Hematopoietic multipotent progenitor cell treated with erythropoietin and hydrocortisone succinate and interleukin-3 and kit ligand, for 17 days (in vitro differentiated cells): Measurements from ENCODE around the gene ZNF284.

Source experiments
- DNase-seq: peaks from one replicate; pipeline ENCODE4 v3.0.0-alpha.2; 2015; ENCODE audit warnings: low spot score

Gene ZNF284

GRCh38 chr19:44071824-44072542, at the start of gene ZNF284:
Gene ZNF284 (plus strand): TSS chr19:44072159. CDS start chr19:44076390, 4,231 bp downstream.
- peak; percentile 70 for DNase-seq

- no peak for DNase-seq
These were observed 47.1 kb upstream of the ZNF284 start for GRCh38 chr19:44024900-44025216.

DNA sequence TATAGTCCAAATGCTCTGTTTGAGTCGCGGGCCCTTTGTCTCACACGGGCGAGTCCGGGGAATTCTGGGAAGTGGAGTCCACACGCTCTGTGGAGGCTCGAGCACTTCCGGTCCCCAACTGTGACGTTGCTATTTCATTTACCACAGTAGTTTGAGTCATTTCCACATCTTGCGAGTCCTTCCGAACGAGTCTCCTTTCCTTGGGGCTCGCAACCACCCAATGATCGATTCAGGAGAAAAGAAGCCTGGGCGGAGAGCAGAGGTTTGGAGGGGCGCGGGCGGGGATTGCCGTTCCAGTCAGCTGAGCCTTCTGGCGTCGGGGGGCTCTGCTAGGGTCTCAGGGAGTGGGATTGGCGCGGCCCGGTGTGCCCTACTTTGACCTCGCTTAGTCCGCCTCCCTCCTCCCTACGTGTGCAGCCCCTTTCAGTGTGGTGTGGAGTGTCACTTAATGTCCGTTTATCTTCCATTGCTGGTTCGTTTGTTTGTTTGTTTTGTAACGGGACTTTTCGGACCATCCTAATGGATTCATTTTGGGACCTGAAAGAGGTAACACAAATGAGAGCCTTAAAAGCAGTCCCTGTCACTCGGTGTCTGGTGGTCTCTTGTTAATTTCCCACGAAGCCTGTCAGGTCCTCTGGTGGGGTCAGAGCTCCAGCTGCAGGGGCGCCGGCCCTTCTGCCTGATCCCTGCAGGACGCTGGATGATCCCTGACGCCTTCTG, 46.6 kb upstream of the ZNF284 start, which contains the start of gene ZNF222:
TSS of gene ZNF222 (plus strand) at position 163 of the 720 bp plus-strand sequence. CDS start at position 221, 58 bp downstream.
- DNase-seq = peak; percentile 39

DNA sequence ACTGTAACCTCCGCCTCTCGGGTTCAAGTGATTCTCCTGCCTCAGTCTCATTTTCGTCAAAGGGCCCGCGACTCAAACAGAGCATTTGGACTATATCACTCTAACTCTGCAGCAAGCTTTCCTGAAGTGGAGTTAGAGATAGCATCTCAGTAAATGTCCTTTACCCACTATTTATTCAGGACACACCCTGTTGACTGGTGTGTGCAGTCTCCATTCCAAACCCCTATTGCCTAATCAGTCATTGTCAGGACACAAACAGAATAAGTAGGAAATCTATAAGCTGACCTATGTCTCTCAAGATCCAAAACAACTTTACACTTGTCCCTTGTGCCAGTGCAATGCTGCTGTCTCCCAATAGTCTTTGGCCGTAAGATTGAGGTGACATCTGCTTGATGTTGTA, 45.3 kb upstream of the ZNF284 start:
- no peak for DNase-seq

DNA sequence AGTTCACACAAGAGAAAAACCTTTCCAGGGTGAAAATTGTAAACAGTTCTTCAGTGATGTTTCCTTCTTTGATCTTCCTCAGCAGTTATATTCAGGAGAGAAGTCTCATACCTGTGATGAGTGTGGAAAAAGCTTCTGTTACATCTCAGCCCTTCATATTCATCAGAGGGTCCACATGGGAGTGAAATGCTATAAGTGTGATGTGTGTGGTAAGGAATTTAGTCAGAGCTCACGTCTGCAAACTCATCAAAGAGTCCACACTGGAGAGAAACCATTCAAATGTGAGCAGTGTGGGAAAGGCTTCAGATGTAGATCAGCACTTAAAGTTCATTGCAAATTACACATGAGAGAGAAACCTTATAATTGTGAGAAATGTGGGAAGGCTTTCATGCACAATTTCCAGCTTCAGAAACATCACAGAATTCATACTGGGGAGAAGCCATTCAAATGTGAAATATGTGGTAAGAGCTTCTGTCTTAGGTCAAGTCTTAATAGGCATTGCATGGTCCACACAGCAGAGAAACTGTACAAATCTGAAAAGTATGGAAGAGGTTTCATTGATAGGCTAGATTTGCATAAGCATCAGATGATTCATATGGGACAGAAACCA, 39.9 kb upstream of the ZNF284 start:
- no peak for DNase-seq

DNA sequence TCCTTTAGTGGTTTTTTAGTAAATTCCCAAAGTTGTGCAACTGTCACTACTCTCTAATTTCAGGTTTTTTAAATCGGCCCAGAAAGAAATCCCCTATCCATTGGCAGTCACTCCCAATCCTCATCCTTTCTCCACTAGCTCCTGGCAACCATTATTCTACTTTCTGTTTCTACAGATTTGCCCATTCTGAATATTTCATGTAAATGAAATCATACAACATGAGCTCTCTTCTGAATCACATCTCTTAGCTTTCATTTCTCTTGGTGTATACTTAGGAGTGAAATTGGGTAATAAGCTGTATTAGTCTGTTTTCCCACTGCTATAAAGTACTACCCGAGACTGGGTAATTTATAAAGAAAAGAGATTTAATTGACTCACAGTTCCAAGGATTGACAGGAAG, 29.8 kb upstream of the ZNF284 start:
- DNase-seq = no peak

- no peak for DNase-seq
These were observed 21.0 kb upstream of the ZNF284 start for GRCh38 chr19:44050740-44051649.

DNA sequence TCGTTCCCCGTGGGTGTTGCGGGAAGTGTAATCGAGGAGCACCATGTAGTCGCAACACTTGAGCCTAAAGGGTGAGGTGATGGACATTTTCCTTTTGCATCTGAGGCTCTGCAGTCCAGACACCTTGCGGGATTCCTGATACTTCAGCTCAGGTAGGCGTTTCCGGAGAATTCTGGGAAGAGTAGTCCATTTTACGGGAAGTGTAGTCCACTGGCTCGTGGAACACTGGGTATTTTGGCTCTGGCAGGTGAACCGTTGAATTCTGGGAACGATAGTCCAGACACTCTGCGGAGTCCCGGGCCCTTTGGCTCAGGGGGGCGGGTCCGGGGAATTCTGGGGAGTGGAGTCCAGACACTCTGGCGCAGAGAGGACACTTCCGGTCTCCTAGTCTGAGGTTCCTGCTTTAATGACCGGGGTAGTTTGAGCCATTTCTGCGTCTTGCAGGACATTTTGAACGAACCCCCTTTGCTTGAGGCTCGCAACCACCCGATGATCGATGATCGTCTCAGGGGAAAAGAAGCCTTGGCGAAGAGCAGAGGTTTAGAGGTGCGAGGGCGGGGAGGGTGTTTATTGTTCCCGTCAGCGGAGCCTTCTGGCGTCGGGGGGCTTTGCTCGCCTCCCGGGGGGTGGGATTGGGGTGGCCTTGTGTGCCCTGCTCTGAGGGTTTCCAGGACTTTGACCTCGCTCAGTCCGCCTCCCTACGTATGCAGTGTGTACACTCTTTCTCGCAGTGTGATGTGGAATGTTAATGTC, 20.1 kb upstream of the ZNF284 start, which contains the start of gene ZNF223:
TSS of gene ZNF223 (plus strand) at position 387 of the 753 bp plus-strand sequence. CDS start 3,141 bp downstream, outside the sequence.
- peak; percentile 58 for DNase-seq

DNA sequence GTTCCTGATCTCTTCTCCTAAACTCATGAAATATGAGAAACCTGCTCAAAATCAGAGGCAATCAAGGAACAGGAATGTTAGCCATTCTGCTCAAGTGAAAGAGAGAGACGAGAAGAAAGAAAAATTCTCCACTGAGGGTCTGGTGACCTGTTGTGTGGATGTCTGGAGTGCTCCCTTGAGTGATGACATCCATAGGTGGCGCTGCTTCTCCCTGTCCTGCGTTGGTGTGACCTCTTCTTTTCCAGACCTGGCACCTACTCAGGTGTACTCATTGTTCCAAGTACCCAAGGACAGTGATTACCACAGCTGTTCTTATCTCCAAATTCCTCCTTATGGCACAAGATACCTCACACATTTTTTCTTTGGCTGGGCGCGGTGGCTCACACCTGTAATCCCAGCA, 16.1 kb upstream of the ZNF284 start:
- no peak for DNase-seq

DNA sequence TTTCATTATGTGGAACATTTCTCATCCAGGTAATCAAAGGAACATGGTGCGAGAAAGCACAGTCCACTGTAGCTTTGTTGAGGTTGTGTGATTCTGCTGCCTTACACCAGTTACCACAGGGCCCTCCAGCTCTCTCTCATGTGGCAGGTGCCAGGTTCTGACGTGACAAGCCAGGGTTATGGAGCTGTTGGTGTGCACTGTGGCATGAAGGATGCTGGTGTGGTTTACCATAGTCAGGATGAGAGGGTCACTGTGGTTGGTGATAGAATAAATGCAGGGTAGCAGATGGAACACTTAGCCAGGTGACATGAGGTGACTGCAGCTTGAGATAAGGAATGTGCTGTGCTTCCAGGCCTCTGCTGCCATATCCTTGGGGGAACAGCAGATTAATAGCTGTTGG, 12.7 kb upstream of the ZNF284 start:
- DNase-seq = no peak

- DNase-seq = no peak
These were observed 10.9 kb upstream of the ZNF284 start for GRCh38 chr19:44061038-44061437.

GRCh38 chr19:44066305-44066704, 5.7 kb upstream of the ZNF284 start:
- no peak for DNase-seq

GRCh38 chr19:44069415-44069814, 2.5 kb upstream of the ZNF284 start:
- DNase-seq = no peak

DNA sequence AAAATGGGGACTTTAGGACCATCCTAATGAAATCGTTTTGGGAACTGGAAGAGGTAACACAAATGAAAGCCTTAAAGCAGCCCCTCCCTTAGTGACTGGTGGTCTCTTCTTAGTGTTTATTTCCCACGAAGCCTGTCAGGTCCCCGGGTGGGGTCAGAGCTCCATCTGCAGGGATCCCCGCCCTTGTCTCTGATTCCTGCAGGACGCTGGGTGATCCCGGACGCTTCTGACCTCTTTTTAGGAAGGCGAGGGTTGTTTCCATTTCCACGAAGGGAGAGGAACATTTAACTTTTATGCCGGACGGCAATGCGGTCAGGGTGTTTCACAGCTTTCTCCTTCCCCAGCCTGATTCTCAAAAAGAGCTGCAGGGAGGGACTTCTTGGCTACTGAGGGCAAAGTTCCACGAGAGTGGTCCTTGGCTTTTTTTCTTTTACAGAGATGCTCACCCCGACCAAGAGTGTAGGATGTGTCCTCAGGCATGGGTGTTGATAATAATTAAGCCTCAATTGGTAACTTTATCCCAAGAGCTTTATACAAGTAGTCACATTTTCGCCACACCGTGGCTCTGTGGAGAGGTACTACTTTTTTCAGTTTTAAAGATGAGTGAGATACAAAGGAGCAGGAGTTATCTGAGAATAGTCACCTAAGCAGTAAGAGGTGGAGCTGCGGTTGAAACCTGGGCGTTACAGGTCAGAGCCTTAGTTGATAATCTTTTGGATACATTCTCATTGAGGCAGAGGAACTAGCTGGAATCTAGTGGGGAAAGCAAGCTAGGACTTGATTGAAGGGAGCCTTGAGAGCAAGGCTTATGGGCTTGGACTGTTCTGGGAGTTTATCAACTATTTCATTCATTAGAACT, 813 bp downstream of the ZNF284 start:
- no peak for DNase-seq

DNA sequence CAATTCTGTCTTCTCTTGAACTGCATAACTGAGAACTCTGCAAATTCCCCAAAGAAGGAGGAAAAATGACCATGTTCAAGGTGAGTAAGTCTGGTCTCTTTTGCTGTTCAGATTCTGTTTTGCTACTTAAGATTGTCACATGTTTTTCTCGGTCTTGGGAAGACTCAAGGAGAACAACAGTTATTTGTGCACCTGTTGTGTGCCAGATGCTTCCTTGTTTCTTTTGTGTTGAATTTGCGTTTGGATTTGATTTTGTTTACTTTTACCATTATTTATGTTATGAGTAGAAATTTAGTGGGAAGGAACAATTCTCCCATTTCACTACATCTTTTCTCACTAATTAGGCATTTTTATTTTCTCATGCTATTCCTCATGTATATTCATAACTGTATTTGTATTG, 4.4 kb downstream of the ZNF284 start:
- no peak for DNase-seq

DNA sequence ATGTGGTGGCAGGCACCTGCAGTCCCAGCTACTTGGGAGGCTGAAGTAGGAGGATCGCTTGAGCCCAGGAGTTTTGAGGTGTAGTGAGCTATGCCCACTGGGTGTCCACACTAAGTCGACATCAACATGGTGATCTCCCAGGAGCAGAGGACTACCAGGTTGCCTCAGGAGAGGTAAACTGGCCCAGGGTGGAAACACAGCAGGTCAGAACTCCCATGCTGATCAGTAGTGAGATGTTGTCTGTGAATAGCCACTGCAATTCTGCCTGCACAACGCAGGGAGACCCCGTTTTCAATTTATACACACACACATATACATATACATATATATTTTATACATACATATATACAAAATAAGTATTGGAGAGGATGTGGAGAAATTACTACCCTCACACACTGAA, 20.1 kb downstream of the ZNF284 start:
- DNase-seq = no peak

- peak; percentile 89 for DNase-seq
These were observed 22.2 kb downstream of the ZNF284 start, which contains the start of gene ZNF224 for GRCh38 chr19:44093931-44094765. Gene ZNF224 (plus strand): TSS chr19:44094361. CDS start chr19:44097874, 3,513 bp downstream.

DNA sequence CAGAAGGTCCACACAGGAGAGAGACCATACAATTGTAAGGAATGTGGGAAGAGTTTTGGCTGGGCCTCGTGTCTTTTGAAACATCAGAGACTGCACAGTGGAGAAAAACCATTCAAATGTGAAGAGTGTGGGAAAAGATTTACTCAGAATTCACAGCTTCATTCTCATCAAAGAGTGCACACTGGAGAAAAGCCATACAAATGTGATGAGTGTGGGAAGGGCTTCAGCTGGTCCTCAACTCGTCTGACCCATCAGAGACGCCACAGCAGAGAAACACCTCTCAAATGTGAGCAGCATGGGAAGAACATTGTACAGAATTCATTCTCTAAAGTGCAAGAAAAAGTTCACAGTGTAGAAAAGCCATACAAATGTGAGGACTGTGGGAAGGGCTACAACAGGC, 35.8 kb downstream of the ZNF284 start:
- DNase-seq = no peak

DNA sequence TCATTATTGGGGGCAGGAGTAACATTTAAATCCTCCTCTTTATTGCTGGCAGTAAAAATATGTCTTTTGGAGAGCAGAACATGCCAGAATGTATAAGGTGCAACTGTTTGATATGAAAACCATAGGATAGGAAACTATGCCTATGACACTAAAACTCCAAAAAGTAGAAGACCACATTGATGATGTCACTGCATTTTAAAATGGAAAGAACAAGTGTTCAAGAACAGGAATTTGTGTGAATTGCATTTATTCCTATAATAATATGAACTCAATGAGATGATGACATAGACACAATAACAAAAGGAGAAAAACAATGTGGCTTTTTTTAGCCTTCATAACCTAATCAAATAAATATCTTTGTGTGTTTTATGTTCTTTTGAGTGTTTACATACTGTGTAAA, 37.5 kb downstream of the ZNF284 start:
- no peak for DNase-seq
